GM18907 (cell line): ENCODE measurements around the gene FMNL2.

ENCODE experiments used
- ATAC-seq: cut with Tn5 transposase; IDR thresholded peaks from one replicate; pipeline ENCODE4 v1.9.1; 2021; ENCODE audit warnings: mild to moderate bottlenecking, moderate library complexity; ENCODE audit not compliant: unreplicated experiment

Gene FMNL2

GRCh38 chr2:152400607-152401214 is 65.7 kb downstream of the FMNL2 start:
- no peak for ATAC-seq

- ATAC-seq: no peak
These were observed 68.1 kb downstream of the FMNL2 start for GRCh38 chr2:152402780-152403759.

DNA sequence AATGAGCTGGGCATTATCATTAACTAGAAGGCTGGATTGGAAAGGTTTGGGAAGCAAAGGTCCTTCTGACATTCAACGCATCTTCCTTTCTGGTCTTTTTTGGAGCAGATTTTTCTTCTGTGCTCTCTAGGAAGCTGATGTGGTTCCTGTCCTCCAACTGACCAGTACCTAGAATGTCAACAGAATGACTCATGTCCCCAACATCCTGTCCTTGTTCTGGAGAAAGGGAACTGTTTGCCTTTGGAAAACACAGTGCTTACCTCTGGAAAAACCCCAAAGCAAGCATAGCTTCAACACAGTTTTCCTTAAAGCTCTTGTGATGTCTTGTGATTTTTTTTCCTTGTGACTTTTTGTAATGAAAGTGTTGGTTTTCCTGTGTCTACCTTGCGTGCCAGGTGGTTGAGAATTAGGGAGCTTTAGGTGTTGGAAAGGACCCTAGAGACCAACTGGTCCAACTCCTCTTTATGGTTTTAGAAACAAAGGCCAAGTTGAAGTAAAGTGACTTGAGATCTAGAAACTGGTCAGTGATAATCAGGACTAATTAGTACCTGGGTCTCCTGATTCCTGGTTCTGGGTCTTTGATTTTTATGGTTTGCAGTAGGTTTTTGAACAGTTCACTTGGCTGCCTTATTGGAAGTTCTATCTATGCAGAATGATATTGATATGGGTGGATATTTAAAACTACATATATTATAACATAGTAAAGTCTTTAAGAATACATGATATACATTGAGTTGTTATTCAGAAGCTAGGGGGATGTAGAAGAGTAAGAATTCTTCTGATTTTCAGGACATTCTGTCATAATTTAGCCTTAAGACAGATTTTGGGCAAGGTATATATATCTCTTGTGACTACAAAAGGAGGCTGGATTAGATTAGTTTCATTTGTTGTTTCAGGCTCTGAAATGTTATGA is 70.5 kb downstream of the FMNL2 start:
- ATAC-seq: no peak

DNA sequence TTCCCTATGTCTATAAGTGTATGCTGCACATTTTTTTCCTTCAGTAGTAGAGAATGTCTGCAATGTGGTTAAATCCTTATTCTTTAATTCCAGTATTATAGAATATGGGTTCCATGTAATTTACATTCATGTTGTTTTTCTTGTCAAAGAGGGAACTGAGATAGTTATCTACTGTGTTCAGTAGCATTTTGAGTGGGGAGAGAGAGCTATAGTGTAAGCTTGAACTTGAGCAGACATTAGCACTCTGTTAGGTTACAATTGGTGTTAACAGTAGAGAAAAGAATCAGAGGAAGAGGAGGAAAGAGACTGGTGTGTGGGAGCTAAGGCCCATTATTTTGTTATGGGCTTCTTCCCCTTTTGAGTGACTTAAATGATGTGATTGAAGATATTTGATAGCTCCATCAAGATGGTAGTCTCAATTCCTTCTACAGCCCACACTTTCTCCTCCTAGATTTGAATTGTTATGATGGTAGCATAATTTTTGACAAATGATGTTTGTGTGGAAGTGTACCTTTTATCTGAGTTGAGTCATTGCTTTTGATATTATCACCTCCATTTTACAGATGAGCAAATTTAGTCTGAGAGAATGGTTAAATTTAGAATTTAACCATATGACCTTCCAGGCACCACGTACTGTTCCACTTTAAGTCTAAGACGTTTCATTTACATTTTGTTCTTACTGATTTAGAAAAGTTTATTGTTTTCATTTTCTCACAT is 71.3 kb downstream of the FMNL2 start:
- ATAC-seq: no peak

DNA sequence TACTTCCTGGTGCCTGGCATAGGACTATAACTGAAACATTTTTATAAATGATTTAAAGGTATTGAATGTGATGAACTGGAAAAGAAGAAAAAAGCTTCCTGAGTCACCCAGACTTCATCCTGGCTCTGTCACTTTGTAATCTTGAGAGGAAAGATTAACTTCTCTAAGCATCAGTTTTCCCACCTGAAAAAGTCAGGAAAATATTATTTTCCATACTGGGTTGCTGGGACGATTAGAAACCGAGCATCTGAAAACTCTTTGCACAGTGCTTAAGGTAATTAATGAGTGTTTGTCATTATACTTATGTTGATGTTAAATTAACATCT is 71.8 kb downstream of the FMNL2 start:
- no peak for ATAC-seq

- peak; percentile 66 for ATAC-seq
These were observed 72.3 kb downstream of the FMNL2 start for GRCh38 chr2:152407204-152407721.

DNA sequence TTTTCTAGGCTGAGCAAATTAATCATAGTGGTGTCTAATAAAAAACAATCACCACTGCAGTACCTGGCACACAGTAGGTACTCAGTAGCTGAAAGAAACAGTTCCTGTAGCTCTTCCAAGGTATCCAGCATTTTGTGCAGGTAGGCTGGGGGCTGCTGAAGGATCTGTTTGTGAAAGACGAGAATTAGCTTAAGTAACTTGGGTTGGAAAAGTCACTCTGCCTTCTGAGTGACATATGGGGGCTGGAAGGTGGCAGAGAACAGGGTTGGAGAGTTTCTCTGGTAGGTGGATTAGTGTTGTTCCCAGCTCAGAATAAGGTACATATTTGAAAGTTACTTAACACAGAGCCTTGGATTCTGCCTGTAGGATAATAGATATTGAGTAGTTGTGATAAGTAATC is 72.8 kb downstream of the FMNL2 start:
- ATAC-seq: no peak

DNA sequence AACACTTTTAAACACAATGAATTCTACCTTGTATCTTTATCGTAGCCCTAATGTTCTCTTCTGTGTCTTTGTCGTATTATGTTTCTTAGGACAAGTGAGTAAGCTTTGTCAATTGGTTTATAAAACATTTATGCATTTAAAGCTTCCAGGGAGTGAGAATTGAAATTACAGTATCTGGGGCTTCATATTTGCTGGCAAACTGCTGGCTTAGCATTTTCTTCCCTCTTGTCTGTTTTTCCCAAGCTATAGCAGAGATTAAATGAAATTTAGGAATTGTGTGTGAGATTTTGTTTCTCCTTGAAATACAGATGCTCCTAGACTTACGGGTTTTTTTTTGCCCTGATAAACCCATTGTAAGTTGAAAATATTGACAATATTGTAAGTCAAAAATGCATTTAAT is 73.3 kb downstream of the FMNL2 start:
- no peak for ATAC-seq

- no peak for ATAC-seq
These were observed 74.6 kb downstream of the FMNL2 start for GRCh38 chr2:152409386-152410164.

DNA sequence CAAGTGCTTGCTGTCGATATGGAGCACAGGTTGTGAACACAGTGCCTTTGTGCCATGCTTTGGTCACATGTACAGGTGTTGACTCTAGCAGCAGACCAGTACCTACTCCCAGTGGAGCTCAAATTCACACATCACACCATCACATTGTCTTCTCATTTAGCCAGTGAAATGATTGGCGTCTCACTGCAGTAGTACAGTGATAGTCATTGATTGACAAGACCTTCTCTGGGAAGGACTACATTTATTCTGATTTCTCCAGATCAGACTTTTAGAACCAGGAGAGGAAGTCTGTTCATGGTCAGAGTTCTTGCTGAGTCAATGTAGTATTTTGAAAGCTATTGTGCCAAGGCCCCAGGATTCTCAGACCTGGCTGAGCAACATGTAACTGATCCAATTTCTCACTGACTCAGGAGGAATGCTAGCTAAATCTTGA is 75.2 kb downstream of the FMNL2 start:
- no peak for ATAC-seq

DNA sequence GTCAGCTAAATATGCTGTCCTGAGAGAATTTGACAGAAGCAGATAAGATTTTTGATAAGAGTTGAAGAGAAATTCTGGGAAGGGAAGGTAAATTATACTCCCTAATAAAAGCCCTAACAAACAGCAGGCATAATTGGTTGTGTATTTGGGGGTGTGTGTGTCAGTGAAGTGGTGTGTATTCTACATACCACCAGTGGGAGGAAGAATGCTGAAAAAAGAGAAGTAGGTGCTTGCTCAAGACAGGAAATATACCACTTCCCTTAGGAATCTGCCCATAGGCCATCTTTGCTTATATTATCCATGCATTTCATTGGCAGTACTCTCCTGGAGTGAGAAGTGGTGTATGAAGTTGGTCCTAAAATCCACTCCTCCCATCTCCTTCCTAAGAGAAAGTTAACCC is 76.2 kb downstream of the FMNL2 start:
- ATAC-seq: no peak

DNA sequence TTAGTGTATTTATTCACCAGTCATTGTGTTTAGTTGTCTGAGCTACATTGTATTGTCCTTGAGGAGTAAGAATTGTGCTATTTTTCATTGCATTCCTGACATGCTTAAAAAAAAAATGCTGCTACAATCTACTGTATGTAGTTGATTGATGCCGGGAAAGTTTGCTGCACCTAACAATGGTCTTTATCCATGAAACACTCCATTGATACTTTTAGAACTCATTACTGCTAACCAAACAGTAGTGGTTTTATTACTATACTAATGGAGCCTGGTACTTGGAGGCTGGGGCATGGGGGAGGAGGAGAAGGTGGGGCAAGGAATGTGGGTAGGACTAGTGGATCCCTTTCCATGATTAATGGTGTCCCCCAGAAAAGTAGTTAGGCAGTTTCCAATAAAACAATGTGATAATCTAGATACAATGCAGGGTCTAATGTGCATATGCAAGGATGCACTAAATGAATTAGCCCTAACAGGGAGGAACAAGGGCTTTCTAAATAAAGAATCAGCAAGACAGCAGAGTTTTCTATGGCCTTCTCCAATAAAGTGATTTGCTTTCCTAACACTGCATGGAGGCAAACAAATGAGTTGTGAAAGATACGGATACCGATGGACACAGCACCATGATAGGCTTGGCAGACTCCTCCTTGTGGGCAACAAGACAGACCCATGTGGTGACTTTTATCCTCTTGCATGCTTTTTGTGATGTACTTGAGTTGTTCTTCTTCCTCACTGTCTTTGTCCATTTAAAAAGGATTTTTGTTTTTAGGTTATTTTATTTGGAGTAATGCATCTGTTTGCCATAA is 78.5 kb downstream of the FMNL2 start:
- no peak for ATAC-seq

DNA sequence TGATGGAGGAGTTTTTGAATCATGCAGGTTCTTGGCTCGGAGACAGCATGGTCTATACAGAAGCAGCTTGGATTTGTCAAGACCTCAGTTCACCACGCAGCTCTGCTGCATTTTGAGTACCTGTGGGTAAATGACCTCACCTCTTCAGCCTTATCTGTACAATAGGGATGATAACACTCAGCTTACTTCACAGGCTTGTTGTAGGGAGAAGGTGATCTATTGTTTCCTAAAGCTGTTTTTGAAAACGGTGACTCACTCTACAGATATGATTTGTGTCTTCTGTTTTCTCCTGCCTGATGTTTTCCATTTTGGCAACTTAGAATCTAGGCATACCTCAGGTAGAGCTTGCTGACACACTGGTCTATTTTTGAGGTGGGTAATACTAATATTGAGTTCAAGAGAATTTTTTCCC is 80.3 kb downstream of the FMNL2 start:
- no peak for ATAC-seq

GRCh38 chr2:152415796-152416195 is 80.8 kb downstream of the FMNL2 start:
- no peak for ATAC-seq

GRCh38 chr2:152418688-152419087 is 83.7 kb downstream of the FMNL2 start:
- ATAC-seq: no peak

DNA sequence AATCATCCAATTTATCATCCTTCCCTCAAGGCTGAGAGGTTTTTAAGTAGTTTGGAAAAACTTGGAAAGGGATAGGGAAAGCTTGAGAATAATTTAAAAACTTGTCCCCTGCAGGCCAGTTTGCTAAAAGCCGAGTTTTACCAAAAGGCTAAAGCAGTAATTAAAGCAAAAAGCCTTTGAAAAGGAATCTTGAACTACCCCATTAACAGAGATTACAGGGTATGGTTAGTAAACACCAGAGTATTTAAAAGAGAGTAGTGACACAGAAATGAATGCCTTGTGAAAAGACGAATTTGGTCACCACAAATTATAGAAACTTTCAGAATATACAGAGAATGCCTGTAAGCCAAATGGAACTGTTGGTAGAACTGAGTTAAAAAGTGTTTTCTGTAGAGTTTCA is 85.0 kb downstream of the FMNL2 start:
- ATAC-seq: no peak

- no peak for ATAC-seq
These were observed 85.4 kb downstream of the FMNL2 start for GRCh38 chr2:152420363-152420762.

GRCh38 chr2:152420936-152421335 is 86.0 kb downstream of the FMNL2 start:
- no peak for ATAC-seq
